ENCODE data around the gene DCLRE1B.
"Not testable (repeated sequence)": the region's sequence is repeated elsewhere in the genome, so short reads cannot be mapped to it uniquely, and the experiment has no call there.

Gene DCLRE1B

GRCh38 chr1:113946678-113947387 lies 41.7 kb downstream of the DCLRE1B start:
- DNase-seq: no peak

- no peak for DNase-seq
Measured at GRCh38 chr1:113947388-113948107, 42.4 kb downstream of the DCLRE1B start.

GRCh38 chr1:113948151-113948550 lies 43.0 kb downstream of the DCLRE1B start:
- DNase-seq: not testable (repeated sequence)

- peak in 1 of 56 donors; percentile 6 for DNase-seq
Measured at GRCh38 chr1:113949007-113949406, 43.9 kb downstream of the DCLRE1B start.

GRCh38 chr1:113950908-113951307 lies 45.8 kb downstream of the DCLRE1B start:
- DNase-seq: no peak

GRCh38 chr1:113951719-113952118 lies 46.6 kb downstream of the DCLRE1B start:
- no peak for DNase-seq

- DNase-seq: no peak
Measured at GRCh38 chr1:113957984-113958383, 52.9 kb downstream of the DCLRE1B start.

GRCh38 chr1:113958691-113959090 lies 53.6 kb downstream of the DCLRE1B start:
- DNase-seq: no peak

- DNase-seq: no peak
Measured at GRCh38 chr1:113963281-113963906, 58.3 kb downstream of the DCLRE1B start.
